SH-SY5Y (cell line): ENCODE data around the gene FAM117B.

ENCODE experiments used
- GATA2 ChIP-seq: IDR thresholded peaks from 2 replicates; pipeline ENCODE4 v1.6.1; 2011; ENCODE audit warnings: mild to moderate bottlenecking, low read depth, low read length
- GATA3 ChIP-seq: IDR thresholded peaks from 2 replicates; pipeline ENCODE4 v1.6.1; 2011; ENCODE audit warnings: low read depth, mild to moderate bottlenecking, low read length, moderate library complexity

GRCh38 chr2:202599911-202600310, 34.9 kb upstream of the FAM117B start:
- TF ChIP-seq GATA3 (no peak), GATA2 (no peak)
